Measurements from ENCODE around the gene COL5A1. TPM values are rescaled to one million over a fixed set of nuclear protein-coding genes. Genes with fewer than 3 reads are reported as not detected.

COL5A1 gene
- total and polyA plus RNA-seq, 2 experiments from 2014 or later = 2.5 to 13.1 TPM

GRCh38 chr9:134825025-134825424 is 183.4 kb downstream of the COL5A1 start (continued):
- no peak for TF ChIP-seq ZNF462 (CRISPR knock-in tag; IDR thresholded peaks at IDR 0.05)
- no peak for TF ChIP-seq ZNF114 (CRISPR knock-in tag; IDR thresholded peaks at IDR 0.05)
- no peak for TF ChIP-seq ZNF331 (CRISPR knock-in tag; IDR thresholded peaks at IDR 0.05; ENCODE audit: low read depth)

- H3K27ac ChIP-seq (ENCODE audit: low read depth) = no peak overlapping the region
- no peak overlapping the region for H3K4me3 ChIP-seq
- ATAC-seq (no peak), DNase-seq (ENCODE audit: low spot score) (no peak)
- H3K4me1 ChIP-seq (ENCODE audit: insufficient read depth) = no peaks in the 10 kb centered on the region
- Mint-ChIP-seq H3K4me1 (no peaks in the 10 kb centered on the region), H3K27ac (0 out of 2 replicates have a peak overlapping the region, but pooled peaks have one; percentile 67), H3K4me3 (no peak overlapping the region), H3K36me3 (ENCODE audit: low read depth) (no peaks in the 10 kb centered on the region), H3K27me3 (ENCODE audit: insufficient read depth, low read depth, poor library complexity) (peaks cover 5% of the 10 kb centered on the region), H3K9me3 (no peaks in the 10 kb centered on the region)
- H3K27me3 ChIP-seq (ENCODE audit: insufficient read depth) = no peaks in the 10 kb centered on the region
- no peaks in the 10 kb centered on the region for H3K79me2 ChIP-seq (replicated peaks; ENCODE audit: insufficient read depth)
- no peak overlapping the region for H3K4me2 ChIP-seq
- H2AFZ ChIP-seq = no peak overlapping the region
- H3K9me2 ChIP-seq (ENCODE audit: insufficient read depth) = no peaks in the 10 kb centered on the region
- H4K20me1 ChIP-seq (replicated peaks; ENCODE audit: insufficient read depth) = no peaks in the 10 kb centered on the region
- H3F3A ChIP-seq (replicated peaks; ENCODE audit: low read depth) = no peaks in the 10 kb centered on the region
- H3K36me3 ChIP-seq (ENCODE audit: insufficient read depth) = no peaks in the 10 kb centered on the region
- TF ChIP-seq CREB1 (CRISPR knock-in tag; IDR thresholded peaks at IDR 0.05; ENCODE audit: low read depth) (no peak), ZNF331 (CRISPR knock-in tag; IDR thresholded peaks at IDR 0.05; ENCODE audit: low read depth) (no peak), EZH2 (IDR thresholded peaks at IDR 0.05; ENCODE audit: low read depth, unreplicated experiment) (no peak), EZH2phosphoT487 (IDR thresholded peaks at IDR 0.05; ENCODE audit: unreplicated experiment) (no peak), CTCF (conservative IDR thresholded peaks at IDR 0.05; ENCODE audit: low read depth in 2 of 2) (no peak), NANOG (IDR thresholded peaks at IDR 0.05; ENCODE audit: borderline replicate concordance) (no peak), ETS1 (IDR thresholded peaks at IDR 0.05) (no peak), STAT1 (IDR thresholded peaks at IDR 0.05; ENCODE audit: unreplicated experiment) (no peak), POLR2AphosphoS5 (IDR thresholded peaks at IDR 0.05; ENCODE audit: low read depth) (no peak), JUNB (IDR thresholded peaks at IDR 0.05; ENCODE audit: unreplicated experiment) (no peak)
Observed at GRCh38 chr9:134826336-134827285, 185.0 kb downstream of the COL5A1 start.

All from GM23338 (cell line).